Panc1 (cell line): ENCODE data around the gene PCED1B. TPM values are rescaled to one million over a fixed set of nuclear protein-coding genes. Genes with fewer than 3 reads are reported as not detected.
"Not testable (repeated sequence)": the region's sequence is repeated elsewhere in the genome, so short reads cannot be mapped to it uniquely, and the experiment has no call there.

ENCODE experiments used
- ATAC-seq: fragments of 200-7000 bp; cut with Tn5 transposase; 2 replicates; pipeline ENCODE4 v1.9.1; 2020; ENCODE audit warnings: mild to moderate bottlenecking, moderate library complexity
- BruUV-seq: library from RNA; stranded (reverse); fragments of 400-500 nt; replicated peaks from 2 replicates; lab custom pipeline; 2021; lab: Mats Ljungman, UMichigan
- CTCF ChIA-PET: fragments of 300-600 bp; sonication (Branson Sonifier 250); formaldehyde crosslinking; loops from one replicate; lab custom pipeline; 2022; ENCODE audit warnings: antibody characterized with exemption; lab: Charles Lee
- POLR2A ChIA-PET: fragments of 300-600 bp; sonication (Branson Sonifier 250); formaldehyde crosslinking; loops from one replicate; lab custom pipeline; 2022; ENCODE audit warnings: antibody characterized with exemption; lab: Charles Lee
- DNase-seq: peaks from one replicate; pipeline ENCODE4 v3.0.0-alpha.2; 2010; ENCODE audit warnings: low read depth, low spot score
- H3K27ac ChIP-seq: 2 replicates; pipeline ENCODE4 v1.5.1; 2011; ENCODE audit warnings: mild to moderate bottlenecking, low read length, inconsistent platforms
- H3K27me3 ChIP-seq: fragments of 200-500 bp; sonication (Bioruptor generic); 2 replicates; pipeline ENCODE4 v1.6.0; 2014; ENCODE audit warnings: low read length, inconsistent platforms; ENCODE audit not compliant: control insufficient read depth, insufficient read depth
- H3K36me3 ChIP-seq: fragments of 200-500 bp; sonication (Bioruptor generic); 2 replicates; pipeline ENCODE4 v1.5.1; 2014; ENCODE audit warnings: inconsistent platforms, mild to moderate bottlenecking, low read length, moderate library complexity; ENCODE audit not compliant: control insufficient read depth, insufficient read depth
- H3K4me1 ChIP-seq: 2 replicates; pipeline ENCODE4 v1.5.1; 2011; ENCODE audit warnings: inconsistent platforms, mild to moderate bottlenecking, low read length, moderate library complexity; ENCODE audit not compliant: control insufficient read depth, insufficient read depth
- H3K4me3 ChIP-seq, 2 experiments: 2 replicates each; pipeline ENCODE4 v1.5.1; 2011 to 2012; ENCODE audit warnings: low read depth in 2 of 2, low read length in 2 of 2, mild to moderate bottlenecking in 2 of 2, inconsistent platforms in 1 of 2, moderate library complexity in 1 of 2
- H3K9me3 ChIP-seq: fragments of 200-500 bp; sonication (Bioruptor generic); 2 replicates; pipeline ENCODE4 v1.5.1; 2014; ENCODE audit warnings: low read depth, mild to moderate bottlenecking, inconsistent platforms, low read length, moderate library complexity; ENCODE audit not compliant: control insufficient read depth, insufficient read depth
- POLR2AphosphoS5 ChIP-seq: IDR thresholded peaks from 2 replicates; pipeline ENCODE4 v1.6.1; 2012; ENCODE audit warnings: mild to moderate bottlenecking, low read depth, low read length, moderate library complexity
- SIN3A ChIP-seq: IDR thresholded peaks from 2 replicates; pipeline ENCODE4 v1.6.1; 2012; ENCODE audit warnings: low read depth, mild to moderate bottlenecking, low read length, moderate library complexity, borderline replicate concordance; ENCODE audit not compliant: insufficient read depth
- TCF7L2 ChIP-seq: IDR thresholded peaks from 2 replicates; pipeline ENCODE4 v1.6.1; 2011; ENCODE audit warnings: mild to moderate bottlenecking, low read depth, low read length, inconsistent platforms
- in situ Hi-C: cut with HindIII; loops from 2 replicates; pipeline ENCODE4 v1.10.0; 2016; ENCODE audit warnings: low sequenced_read_pairs, low pct_unique_long_range_greater_than_20kb
- intact Hi-C: fragments of 100-400 bp; cut with micrococcal nuclease; formaldehyde crosslinking; loops from one replicate; pipeline ENCODE4 v1.10.0; 2022; ENCODE audit not compliant: unreplicated experiment
- total RNA-seq: library from RNA; stranded (reverse); gene quantifications from one replicate; pipeline ENCODE4 v1.2.1, GENCODE V29; 2021; ENCODE audit not compliant: unreplicated experiment
- TF ChIP-seq, protein P1 (sequence below), 2 experiments: IDR thresholded peaks; 2 replicates each; pipeline ENCODE4 v1.6.1; 2011 to 2012; ENCODE audit warnings: low read depth in 2 of 2, control low read depth in 1 of 2, low read length in 1 of 2, mild to moderate bottlenecking in 1 of 2, moderate library complexity in 1 of 2; ENCODE audit not compliant: insufficient read depth in 1 of 2
- TF ChIP-seq, protein P2 (sequence below): fragments of 450-650 bp; IDR thresholded peaks from 2 replicates; pipeline ENCODE4 v1.5.1; 2017; ENCODE audit warnings: mild to moderate bottlenecking

The PCED1B gene
- total RNA-seq, 1 experiment from 2014 or later: 0.82 TPM

DNA sequence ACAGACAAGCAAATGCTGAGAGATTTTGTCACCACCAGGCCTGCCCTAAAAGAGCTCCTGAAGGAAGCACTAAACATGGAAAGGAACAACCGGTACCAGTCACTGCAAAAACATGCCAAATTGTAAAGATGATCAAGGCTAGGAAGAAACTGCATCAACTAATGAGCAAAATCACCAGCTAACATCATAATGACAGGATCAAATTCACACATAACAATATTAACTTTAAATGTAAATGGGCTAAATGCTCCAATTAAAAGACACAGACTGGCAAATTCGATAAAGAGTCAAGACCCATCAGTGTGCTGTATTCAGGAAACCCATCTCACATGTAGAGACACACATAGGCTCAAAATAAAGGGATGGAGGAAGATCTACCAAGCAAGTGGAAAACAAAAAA lies 20.8 kb upstream of the PCED1B start:
- intact Hi-C loops, H3K27ac ChIP-seq, BruUV-seq, POLR2A ChIA-PET, H3K4me3 ChIP-seq, H3K27me3 ChIP-seq, H3K36me3 ChIP-seq, H3K4me1 ChIP-seq, H3K9me3 ChIP-seq, in situ Hi-C loops, DNase-seq, CTCF ChIA-PET, ATAC-seq: not testable (repeated sequence)

DNA sequence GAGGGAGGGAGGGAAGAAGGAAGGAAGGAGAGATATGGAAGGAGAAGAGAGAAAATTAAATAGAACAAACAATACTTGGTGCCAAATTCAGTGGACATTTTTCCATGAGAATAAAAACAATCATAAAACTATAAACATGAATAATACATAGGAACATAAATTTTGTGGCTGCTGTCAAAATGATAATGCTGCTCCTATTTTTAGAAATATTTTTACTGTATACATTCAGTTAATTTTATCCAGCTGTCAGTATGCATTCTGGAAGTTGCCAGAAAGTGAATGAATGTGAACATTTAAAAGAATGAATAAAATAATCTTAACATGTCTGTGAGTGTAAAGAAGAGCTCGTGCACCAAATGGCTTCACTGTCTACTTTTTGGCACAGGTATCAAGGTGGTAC lies 13.9 kb upstream of the PCED1B start:
- H3K9me3 ChIP-seq: no peaks in the 10 kb centered on the region
- no peaks in the 10 kb centered on the region for H3K36me3 ChIP-seq
- peaks cover 3% of the 10 kb centered on the region; the same call in 1 of the 2 replicates for H3K4me1 ChIP-seq
- in situ Hi-C loops: no loop called here
- ChIA-PET POLR2A (no interaction called here), CTCF (no interaction called here)
- DNase-seq: no peak
- no peaks in the 10 kb centered on the region for H3K27me3 ChIP-seq
- no TSS peak for BruUV-seq
- intact Hi-C loops: no loop called here
- no peak overlapping the region for H3K4me3 ChIP-seq
- no peak for TF ChIP-seq TCF7L2
- no peak for TF ChIP-seq POLR2AphosphoS5
- TF ChIP-seq, protein P1, sequence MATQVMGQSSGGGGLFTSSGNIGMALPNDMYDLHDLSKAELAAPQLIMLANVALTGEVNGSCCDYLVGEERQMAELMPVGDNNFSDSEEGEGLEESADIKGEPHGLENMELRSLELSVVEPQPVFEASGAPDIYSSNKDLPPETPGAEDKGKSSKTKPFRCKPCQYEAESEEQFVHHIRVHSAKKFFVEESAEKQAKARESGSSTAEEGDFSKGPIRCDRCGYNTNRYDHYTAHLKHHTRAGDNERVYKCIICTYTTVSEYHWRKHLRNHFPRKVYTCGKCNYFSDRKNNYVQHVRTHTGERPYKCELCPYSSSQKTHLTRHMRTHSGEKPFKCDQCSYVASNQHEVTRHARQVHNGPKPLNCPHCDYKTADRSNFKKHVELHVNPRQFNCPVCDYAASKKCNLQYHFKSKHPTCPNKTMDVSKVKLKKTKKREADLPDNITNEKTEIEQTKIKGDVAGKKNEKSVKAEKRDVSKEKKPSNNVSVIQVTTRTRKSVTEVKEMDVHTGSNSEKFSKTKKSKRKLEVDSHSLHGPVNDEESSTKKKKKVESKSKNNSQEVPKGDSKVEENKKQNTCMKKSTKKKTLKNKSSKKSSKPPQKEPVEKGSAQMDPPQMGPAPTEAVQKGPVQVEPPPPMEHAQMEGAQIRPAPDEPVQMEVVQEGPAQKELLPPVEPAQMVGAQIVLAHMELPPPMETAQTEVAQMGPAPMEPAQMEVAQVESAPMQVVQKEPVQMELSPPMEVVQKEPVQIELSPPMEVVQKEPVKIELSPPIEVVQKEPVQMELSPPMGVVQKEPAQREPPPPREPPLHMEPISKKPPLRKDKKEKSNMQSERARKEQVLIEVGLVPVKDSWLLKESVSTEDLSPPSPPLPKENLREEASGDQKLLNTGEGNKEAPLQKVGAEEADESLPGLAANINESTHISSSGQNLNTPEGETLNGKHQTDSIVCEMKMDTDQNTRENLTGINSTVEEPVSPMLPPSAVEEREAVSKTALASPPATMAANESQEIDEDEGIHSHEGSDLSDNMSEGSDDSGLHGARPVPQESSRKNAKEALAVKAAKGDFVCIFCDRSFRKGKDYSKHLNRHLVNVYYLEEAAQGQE (IDR thresholded peaks at IDR 0.05; ENCODE audit: insufficient read depth in 1 of 2, low read depth in 2 of 2, low read length in 1 of 2): no peak
- TF ChIP-seq, protein P2, sequence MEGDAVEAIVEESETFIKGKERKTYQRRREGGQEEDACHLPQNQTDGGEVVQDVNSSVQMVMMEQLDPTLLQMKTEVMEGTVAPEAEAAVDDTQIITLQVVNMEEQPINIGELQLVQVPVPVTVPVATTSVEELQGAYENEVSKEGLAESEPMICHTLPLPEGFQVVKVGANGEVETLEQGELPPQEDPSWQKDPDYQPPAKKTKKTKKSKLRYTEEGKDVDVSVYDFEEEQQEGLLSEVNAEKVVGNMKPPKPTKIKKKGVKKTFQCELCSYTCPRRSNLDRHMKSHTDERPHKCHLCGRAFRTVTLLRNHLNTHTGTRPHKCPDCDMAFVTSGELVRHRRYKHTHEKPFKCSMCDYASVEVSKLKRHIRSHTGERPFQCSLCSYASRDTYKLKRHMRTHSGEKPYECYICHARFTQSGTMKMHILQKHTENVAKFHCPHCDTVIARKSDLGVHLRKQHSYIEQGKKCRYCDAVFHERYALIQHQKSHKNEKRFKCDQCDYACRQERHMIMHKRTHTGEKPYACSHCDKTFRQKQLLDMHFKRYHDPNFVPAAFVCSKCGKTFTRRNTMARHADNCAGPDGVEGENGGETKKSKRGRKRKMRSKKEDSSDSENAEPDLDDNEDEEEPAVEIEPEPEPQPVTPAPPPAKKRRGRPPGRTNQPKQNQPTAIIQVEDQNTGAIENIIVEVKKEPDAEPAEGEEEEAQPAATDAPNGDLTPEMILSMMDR: no peak
- TF ChIP-seq SIN3A: no peak
- no peak for ATAC-seq
- H3K27ac ChIP-seq: no peak overlapping the region

DNA sequence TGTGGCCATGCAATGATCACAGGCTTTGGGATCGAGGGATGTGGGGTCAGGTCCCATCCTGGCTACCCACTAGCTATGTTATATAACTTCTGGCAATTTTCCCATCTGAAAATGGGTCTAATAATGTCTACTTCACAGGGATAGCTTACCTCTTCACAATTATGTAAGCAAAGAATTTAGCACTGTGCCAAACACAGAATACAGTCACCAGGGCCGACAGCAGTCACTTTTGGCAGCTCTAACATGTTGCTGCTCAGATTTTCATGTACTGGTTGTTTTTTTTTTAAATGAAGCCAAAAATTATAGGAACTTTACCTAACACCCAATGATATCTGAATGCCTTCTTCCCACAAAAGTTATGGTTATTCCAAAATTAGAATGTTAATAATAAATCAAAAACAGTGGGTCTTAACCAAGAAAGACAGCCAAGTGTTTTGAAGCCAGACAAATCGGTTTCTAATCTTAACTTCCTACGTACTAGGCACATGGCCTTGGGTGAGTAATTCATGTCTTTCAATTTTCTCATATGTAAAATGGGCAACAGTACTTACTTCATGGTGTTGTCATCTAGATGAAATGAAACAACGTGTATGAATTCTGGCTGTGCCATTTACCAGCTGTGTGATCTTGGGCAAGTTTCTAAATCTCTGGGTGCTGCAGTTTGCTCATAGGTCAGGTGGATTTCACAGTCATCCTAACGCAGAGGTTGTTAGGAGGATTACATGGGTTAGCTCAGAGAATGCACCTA lies 13.0 kb upstream of the PCED1B start:
- Histone ChIP-seq H3K27ac (no peak overlapping the region; the same call in 1 of the 2 replicates), H3K4me1 (peaks cover 3% of the 10 kb centered on the region; the same call in 1 of the 2 replicates), H3K27me3 (no peaks in the 10 kb centered on the region), H3K4me3 (no peak overlapping the region), H3K9me3 (no peaks in the 10 kb centered on the region), H3K36me3 (no peaks in the 10 kb centered on the region)
- no peak for ATAC-seq
- in situ Hi-C loops (no loop called here), intact Hi-C loops (no loop called here)
- POLR2A ChIA-PET: no interaction called here
- no peak for TF ChIP-seq POLR2AphosphoS5
- TF ChIP-seq SIN3A: no peak
- TF ChIP-seq, protein P2: no peak
- no peak for TF ChIP-seq TCF7L2
- TF ChIP-seq, protein P1 (IDR thresholded peaks at IDR 0.05; ENCODE audit: insufficient read depth in 1 of 2, low read depth in 2 of 2, low read length in 1 of 2): no peak
- CTCF ChIA-PET: no interaction called here
- BruUV-seq: no TSS peak
- no peak for DNase-seq
